ENCODE measurements around the gene CDKN2A.

The CDKN2A gene

DNA sequence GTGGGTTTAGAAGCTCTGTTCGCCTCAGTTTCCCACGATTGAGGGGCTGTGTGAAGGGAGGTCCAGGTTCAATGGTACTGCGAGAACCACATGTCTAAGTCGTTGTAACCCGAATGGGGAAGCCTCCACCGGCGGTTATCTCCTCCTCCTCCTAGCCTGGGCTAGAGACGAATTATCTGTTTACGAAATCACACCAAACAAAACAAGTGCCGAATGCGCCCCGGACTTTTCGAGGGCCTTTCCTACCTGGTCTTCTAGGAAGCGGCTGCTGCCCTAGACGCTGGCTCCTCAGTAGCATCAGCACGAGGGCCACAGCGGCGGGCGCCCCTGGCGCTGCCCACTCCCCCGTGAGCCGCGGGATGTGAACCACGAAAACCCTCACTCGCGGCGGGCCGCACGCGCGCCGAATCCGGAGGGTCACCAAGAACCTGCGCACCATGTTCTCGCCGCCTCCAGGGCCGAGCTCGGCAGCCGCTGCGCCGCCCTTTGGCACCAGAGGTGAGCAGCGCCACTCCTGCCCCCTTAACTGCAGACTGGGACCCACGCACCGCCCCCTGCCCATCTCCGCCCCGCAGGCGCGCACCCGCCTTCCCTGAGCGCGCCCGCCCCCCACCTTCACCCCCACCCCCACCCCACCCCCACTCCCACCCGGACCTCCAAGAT lies at the start of gene CDKN2A:
TSS of gene CDKN2A (minus strand) at position 500 of the 663 bp plus-strand sequence.
- peak; percentile 23 for DNase-seq (ENCODE audit: low read depth)

DNA sequence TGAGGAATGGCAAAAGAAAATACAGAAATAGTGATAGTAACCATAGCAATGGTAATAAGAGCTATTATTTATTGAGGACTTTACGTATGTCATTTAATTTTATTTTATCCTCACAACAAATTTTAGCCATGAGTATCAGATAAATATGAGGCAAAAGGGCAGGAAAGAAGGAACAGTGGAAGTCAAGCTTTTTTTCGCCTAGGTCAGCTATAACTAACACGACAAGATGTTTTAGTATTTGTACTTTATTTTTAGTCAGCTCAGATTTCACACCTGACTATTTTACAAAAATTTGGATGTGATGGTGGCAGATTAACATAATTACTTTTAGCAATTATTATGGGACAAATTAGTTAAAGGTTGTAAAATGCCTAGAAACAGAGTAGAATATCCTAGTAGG lies 49.7 kb upstream of the CDKN2A start:
- no peak for DNase-seq (ENCODE audit: low read depth)

GRCh38 chr9:22041775-22042174 lies 47.6 kb upstream of the CDKN2A start:
- no peak for DNase-seq (ENCODE audit: low read depth)

DNA sequence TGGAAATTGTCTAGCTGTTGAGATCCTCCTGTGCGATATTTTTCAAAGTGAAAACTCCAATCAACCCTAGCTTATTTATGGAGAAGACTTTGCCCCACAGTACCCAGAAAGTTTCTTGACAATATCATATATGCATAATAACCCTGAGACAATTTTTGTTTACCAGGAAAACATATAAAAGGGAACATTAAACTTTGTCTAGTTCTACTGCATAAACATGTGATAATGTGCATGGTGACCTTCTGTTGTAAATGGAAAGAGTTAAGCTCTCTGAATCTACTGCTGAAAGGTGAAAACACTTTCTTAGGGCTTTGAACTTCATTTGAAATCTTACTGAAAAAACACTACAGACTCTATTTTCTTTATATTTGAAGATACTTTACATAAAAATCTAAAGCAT lies 47.2 kb upstream of the CDKN2A start:
- no peak for DNase-seq (ENCODE audit: low read depth)

GRCh38 chr9:22040760-22041159 lies 46.6 kb upstream of the CDKN2A start:
- DNase-seq (ENCODE audit: low read depth) = no peak

- no peak for DNase-seq (ENCODE audit: low read depth)
Measured at GRCh38 chr9:22039258-22039657, 45.1 kb upstream of the CDKN2A start.

DNA sequence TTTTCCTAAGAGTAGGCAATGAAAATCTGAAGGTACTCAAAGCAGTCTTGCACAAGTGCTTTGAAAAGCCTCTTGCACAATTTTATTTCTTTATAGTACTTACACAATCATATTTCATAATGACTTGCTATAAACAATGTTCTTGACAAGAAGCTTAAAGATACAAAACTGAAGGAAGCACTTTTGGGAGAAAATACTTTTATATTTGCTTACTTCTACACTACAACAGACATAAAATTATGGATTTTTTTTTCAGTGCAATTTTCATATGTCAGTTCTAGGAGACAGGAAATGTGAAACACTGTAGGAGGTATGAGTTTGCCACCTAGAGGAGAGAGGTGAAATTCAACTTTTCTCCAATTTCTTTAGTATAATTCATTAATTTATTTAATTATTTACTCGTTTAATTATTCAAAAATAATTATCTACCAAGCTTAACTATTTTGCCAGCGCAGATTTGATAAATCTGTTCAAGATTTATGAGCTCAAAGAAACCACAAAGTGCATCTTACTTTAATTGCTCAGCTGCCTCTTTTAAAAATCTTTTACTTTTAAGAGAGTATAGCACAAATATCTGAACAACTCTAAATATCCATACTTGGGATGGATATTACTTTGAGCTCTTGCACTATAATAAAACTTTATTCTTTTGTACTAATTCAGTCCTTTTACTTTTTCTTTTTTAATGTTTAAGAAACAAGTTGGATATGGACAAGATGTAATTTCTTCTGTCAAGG lies 43.9 kb upstream of the CDKN2A start:
- no peak for DNase-seq (ENCODE audit: low read depth)

DNA sequence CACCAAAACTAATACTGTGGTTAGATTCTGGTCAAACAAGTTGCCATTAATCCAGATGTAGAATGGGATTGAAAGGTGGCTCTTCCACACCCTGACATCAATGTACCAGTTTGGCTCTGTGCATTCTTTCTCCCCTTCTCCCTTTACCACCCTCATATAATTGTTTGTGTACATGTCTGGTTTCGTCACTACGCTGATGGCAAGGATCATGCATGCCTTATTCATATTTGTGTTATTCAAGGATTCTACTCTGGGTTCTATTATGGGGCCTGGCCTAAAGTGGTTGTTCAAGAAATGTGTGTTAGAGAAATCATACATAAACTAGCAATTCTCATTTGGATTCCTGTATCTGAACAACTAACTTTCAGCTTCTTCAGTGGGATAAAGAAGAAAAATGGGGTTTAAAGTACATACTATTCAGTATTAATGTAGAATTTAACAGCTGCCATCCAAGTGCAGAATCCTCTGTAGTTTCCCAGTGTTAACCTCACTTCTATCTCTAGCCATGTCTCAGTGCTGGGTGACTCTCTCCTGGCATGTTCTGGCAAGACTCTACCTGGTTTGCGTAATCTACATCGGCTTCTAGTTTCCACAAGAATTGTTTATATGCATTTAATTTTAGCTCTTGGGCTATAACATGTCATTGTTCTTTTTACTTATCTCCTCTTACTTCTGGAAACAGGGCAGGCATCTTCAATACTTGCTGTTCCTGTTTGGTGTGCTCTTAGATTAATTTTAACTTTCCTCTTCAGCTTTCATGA lies 42.9 kb upstream of the CDKN2A start:
- DNase-seq (ENCODE audit: low read depth) = no peak

DNA sequence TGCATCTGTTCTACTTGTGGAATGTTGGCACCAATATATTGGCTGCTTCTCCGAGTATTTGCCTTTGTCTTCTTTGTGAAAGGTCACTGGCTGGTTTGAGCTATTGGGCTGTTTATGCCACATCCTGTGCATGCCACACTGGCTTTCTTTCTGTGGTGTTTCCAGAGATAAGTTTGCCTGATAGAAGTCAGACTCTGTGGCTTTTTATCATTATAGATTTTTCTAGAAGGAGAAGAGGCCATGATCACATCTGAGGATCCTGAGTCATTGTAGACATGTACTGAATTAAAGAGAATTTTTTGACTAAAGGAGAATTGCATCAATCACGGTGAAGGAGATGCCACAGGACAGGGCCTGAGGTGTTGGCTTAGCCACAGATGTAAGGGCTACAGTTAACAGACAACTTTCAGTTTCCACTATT lies 41.4 kb upstream of the CDKN2A start:
- DNase-seq (ENCODE audit: low read depth) = no peak

- DNase-seq (ENCODE audit: low read depth) = no peak
Measured at GRCh38 chr9:22033012-22033630, 38.9 kb upstream of the CDKN2A start.

- no peak for DNase-seq (ENCODE audit: low read depth)
Measured at GRCh38 chr9:22031655-22032411, 37.6 kb upstream of the CDKN2A start.

DNA sequence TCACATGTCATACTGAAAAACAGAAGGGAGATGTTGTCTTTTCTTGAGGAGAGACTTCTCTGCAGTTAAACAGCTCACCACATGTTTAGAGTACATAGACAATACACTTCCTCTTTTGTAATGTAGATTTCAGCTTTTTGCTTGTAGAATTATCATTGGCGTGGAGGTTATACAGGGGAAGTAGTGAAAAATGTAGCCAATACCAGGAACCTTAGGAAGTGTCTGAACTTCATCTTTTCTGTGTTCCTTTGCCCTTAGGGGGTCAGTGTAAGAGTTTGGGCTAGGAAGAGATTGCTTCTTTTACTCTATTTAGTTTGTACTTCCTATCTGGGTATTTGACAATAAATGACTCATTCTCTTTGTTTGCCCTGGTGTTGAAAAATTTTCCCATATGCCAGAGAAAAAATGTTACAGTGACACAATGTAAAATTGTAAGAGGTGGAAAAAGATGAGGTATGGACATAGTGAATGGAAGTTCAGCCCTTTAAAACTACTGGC lies 36.0 kb upstream of the CDKN2A start:
- DNase-seq (ENCODE audit: low read depth) = no peak

DNA sequence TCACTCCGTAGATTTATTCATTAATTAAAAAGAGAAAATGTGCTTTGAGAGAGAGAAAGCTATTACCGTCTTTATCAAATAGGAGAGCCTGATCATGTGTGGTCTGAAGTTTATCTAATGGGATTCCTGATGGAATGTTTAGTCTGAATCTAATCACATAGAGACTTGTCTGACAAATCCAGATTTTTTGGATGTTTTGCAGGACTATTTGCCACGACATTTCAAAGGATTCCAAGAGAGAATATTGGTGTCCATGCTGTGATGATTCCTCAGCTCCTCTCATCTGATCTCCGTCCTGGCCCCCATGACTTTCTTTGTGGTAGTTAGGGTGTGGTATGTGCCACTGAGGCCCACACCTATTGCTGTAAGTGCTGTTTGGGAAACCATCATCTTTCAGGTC lies 35.0 kb upstream of the CDKN2A start:
- DNase-seq (ENCODE audit: low read depth) = no peak

DNA sequence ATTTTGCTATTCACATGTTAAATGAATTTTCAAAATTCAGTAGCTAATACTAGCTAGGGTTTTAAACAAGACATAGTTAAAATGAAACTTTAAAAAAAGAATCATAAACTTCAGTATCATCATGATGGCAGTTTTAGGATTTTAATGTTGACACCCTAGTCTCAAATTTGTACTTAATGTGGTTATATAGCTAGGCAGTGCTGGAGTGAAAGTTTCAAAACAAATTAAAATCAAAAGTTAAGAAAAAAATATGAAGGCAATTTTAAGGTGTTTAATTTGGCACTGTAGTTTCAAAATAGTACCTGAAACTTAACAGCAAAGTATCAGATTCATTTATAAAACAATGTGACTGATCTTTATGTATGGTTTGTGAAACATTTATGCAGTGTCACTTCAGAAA lies 34.2 kb upstream of the CDKN2A start:
- DNase-seq (ENCODE audit: low read depth) = no peak

DNA sequence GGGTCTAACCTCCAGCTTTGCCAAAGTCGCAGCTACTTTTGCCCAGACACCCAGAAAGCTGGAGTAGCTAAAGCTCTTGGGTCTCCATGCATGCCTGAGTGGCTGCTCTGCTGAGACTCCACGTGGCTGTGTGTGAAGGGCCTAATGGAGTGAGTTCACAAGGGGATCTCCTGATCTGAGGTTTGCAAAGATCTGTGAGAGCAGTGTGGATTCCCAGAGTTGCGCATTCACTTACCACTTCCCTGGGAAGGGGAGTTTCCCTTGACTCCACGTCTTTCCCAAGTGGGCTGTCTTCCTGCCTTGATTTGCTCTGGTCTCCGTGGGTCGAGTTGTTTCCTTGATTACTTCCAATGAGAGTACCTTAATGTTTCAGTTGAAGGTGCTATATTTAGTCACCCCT lies 32.5 kb upstream of the CDKN2A start:
- no peak for DNase-seq (ENCODE audit: low read depth)

- DNase-seq (ENCODE audit: low read depth) = no peak
Measured at GRCh38 chr9:22022396-22022795, 28.2 kb upstream of the CDKN2A start.

- no peak for DNase-seq (ENCODE audit: low read depth)
Measured at GRCh38 chr9:22010866-22011625, 16.9 kb upstream of the CDKN2A start.

- DNase-seq (ENCODE audit: low read depth) = no peak
Measured at GRCh38 chr9:22009506-22009867, 15.3 kb upstream of the CDKN2A start.

DNA sequence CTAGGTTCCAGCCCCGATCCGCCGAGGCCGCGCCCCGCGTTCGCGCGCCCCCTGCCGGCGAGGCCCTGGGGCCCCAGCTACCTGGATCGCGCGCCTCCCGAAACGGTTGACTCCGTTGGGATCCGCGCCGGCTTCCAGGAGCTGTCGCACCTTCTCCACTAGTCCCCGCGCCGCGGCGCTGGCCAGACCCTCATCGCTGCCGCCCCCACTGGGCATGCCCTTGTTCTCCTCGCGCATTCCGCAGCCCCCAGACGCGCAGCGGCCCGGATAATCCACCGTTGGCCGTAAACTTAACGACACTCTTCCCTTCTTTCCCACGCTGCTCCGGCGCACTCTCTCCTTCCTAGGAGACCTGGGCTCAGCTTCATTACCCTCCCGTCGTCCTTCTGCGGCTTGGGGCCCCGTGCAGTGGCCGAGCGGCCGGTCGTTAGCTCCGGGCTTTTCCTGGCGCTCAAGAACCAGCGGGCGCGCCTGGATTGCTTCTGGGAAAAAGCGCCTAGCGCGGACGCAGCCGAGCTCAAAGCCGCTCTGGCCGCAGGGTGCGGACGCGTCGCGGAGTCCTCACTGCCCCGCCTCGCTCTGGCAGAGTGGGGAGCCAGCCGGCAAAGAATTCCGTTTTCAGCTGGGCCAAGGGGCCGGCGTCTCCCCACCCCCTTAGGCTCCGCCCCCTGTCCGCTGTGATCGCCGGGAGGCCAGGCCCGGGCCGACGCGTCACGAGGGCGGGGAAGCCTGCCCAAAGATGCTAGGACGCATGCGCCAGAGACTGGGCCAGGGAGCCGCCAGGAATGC lies 14.7 kb upstream of the CDKN2A start, which contains the start of gene CDKN2B:
TSS of gene CDKN2B (minus strand) at position 589 of the 789 bp plus-strand sequence. CDS start at position 237, 352 bp downstream.
- DNase-seq (ENCODE audit: low read depth) = peak; percentile 42

- no peak for DNase-seq (ENCODE audit: low read depth)
Measured at GRCh38 chr9:22008384-22008716, 14.2 kb upstream of the CDKN2A start.

Measured in stimulated activated CD8-positive, alpha-beta memory T cell treated with anti-CD3 and anti-CD28 coated beads, Interleukin-12 subunit alpha, Interleukin-12 subunit beta, amount 100 ng/mL, for 4 hours (primary cell).